HepG2 (cell line): ENCODE measurements around the gene SNRPD3. TPM values are rescaled to one million over a fixed set of nuclear protein-coding genes. Genes with fewer than 3 reads are reported as not detected.

Source experiments
- BORCS8-MEF2B ChIP-seq: sonication (generic); formaldehyde crosslinking; IDR thresholded peaks from 2 replicates; pipeline ENCODE4 v1.8.0; 2022; ENCODE audit warnings: mild to moderate bottlenecking, missing genetic modification reagents
- FOXJ3 ChIP-seq: sonication (generic); formaldehyde crosslinking; IDR thresholded peaks from 2 replicates; pipeline ENCODE4 v1.4.0; 2020; ENCODE audit warnings: missing genetic modification reagents, mild to moderate bottlenecking, borderline replicate concordance
- HMGA1 ChIP-seq: sonication (generic); formaldehyde crosslinking; conservative IDR thresholded peaks from 2 replicates; pipeline ENCODE4 v1.4.0; 2020; ENCODE audit warnings: missing genetic modification reagents
- KLF12 ChIP-seq: sonication (generic); formaldehyde crosslinking; IDR thresholded peaks from 2 replicates; pipeline ENCODE4 v1.4.0; 2020; ENCODE audit warnings: missing genetic modification reagents, borderline replicate concordance
- MAFK ChIP-seq, 2 experiments: IDR thresholded peaks in 1 of 2; conservative IDR thresholded peaks in 1 of 2; 2 replicates each; pipeline ENCODE4 v1.6.1; 2011; ENCODE audit warnings: improper control_type of control experiment in 2 of 2, low read length in 2 of 2
- NFE2 ChIP-seq: sonication (generic); formaldehyde crosslinking; IDR thresholded peaks from 2 replicates; pipeline ENCODE4 v1.4.0; 2020; ENCODE audit warnings: missing genetic modification reagents
- REXO4 ChIP-seq: sonication (generic); formaldehyde crosslinking; IDR thresholded peaks from 2 replicates; pipeline ENCODE4 v1.8.0; 2022; ENCODE audit warnings: missing genetic modification reagents, mild to moderate bottlenecking, borderline replicate concordance
- SAFB2 ChIP-seq: sonication (generic); formaldehyde crosslinking; IDR thresholded peaks from 2 replicates; pipeline ENCODE4 v1.5.1; 2020; ENCODE audit warnings: missing genetic modification reagents, low read depth, mild to moderate bottlenecking, borderline replicate concordance
- SETDB1 ChIP-seq: sonication (generic); formaldehyde crosslinking; IDR thresholded peaks from 2 replicates; pipeline ENCODE4 v1.5.1; 2020; ENCODE audit warnings: missing genetic modification reagents, mild to moderate bottlenecking, borderline replicate concordance
- SIX4 ChIP-seq: sonication (generic); formaldehyde crosslinking; IDR thresholded peaks from 2 replicates; pipeline ENCODE4 v1.4.0; 2020; ENCODE audit warnings: missing genetic modification reagents
- ZBTB39 ChIP-seq: sonication (generic); formaldehyde crosslinking; IDR thresholded peaks from 2 replicates; pipeline ENCODE4 v1.5.0; 2020; ENCODE audit warnings: missing genetic modification reagents
- ZIK1 ChIP-seq: sonication (generic); formaldehyde crosslinking; IDR thresholded peaks from 2 replicates; pipeline ENCODE4 v1.5.0; 2020; ENCODE audit warnings: mild to moderate bottlenecking, low read depth, missing genetic modification reagents, borderline replicate concordance
- ZNF496 ChIP-seq: sonication (generic); formaldehyde crosslinking; IDR thresholded peaks from 2 replicates; pipeline ENCODE4 v1.8.1; 2023; ENCODE audit warnings: mild to moderate bottlenecking, moderate library complexity, missing genetic modification reagents; ENCODE audit not compliant: insufficient replicate concordance
- ZNF513 ChIP-seq: sonication (generic); formaldehyde crosslinking; conservative IDR thresholded peaks from 2 replicates; pipeline ENCODE4 v1.5.0; 2020; ENCODE audit warnings: missing genetic modification reagents
- ZNF556 ChIP-seq: sonication (generic); formaldehyde crosslinking; IDR thresholded peaks from 2 replicates; pipeline ENCODE4 v1.4.0; 2020; ENCODE audit warnings: mild to moderate bottlenecking, missing genetic modification reagents, borderline replicate concordance
- ZNF614 ChIP-seq: IDR thresholded peaks from 2 replicates; pipeline ENCODE4 v1.6.1; 2018; ENCODE audit warnings: missing biosample characterization, missing genetic modification reagents, inconsistent platforms, borderline replicate concordance
- ZNF790 ChIP-seq: sonication (generic); formaldehyde crosslinking; IDR thresholded peaks from 2 replicates; pipeline ENCODE4 v1.8.0; 2022; ENCODE audit warnings: missing genetic modification reagents, mild to moderate bottlenecking, borderline replicate concordance
- ZNF891 ChIP-seq: sonication (generic); formaldehyde crosslinking; IDR thresholded peaks from 2 replicates; pipeline ENCODE4 v1.5.0; 2020; ENCODE audit warnings: mild to moderate bottlenecking, missing genetic modification reagents
- ZSCAN5A ChIP-seq: sonication (generic); formaldehyde crosslinking; IDR thresholded peaks from 2 replicates; pipeline ENCODE4 v1.8.0; 2022; ENCODE audit warnings: mild to moderate bottlenecking, missing genetic modification reagents, borderline replicate concordance
- polyA plus RNA-seq, 8 experiments: library from polyadenylated mRNA; depleted of rRNA in 3 of 8; stranded (reverse) in 7 of 8; unstranded in 1 of 8; fragments of >200 nt; fragmentation: Illumina TruSeq in 4 of 8; extraction: Trizol in 4 of 8; gene quantifications; 2 replicates each; pipeline versions ENCODE4 v1.2.1 to v1.2.3, GENCODE V29; 2011 to 2016; ENCODE audit warnings: low read depth in 4 of 8, missing spikeins in 1 of 8, mixed read lengths in 1 of 8; ENCODE audit not compliant: insufficient read depth in 1 of 8
- total RNA-seq, 5 experiments: library from RNA; depleted of rRNA; stranded (reverse); fragments of >200 nt; fragmentation: Illumina TruSeq; extraction: Trizol; gene quantifications; 2 replicates each; pipeline ENCODE4 v1.2.3, GENCODE V29; 2016; ENCODE audit warnings: low read depth in 1 of 5

SNRPD3 gene
- total and polyA plus RNA-seq, 2 of the 13 experiments (the other 11 are each of a cell fraction or from before 2014, with no cell fraction given) = 110 to 209 TPM

GRCh38 chr22:24514241-24515026 lies 41.4 kb upstream of the SNRPD3 start (continued):
- TF ChIP-seq ZBTB39 (CRISPR knock-in tag) (peak; percentile 92), NFE2 (no peak), ZSCAN5A (peak; percentile 85; the same call in 1 of the 2 replicates), MAFK (conservative IDR thresholded peaks at IDR 0.05 in 1 of 2, IDR thresholded peaks at IDR 0.05 in 1 of 2; ENCODE audit: low read length in 2 of 2) (no peak), ZNF614 (peak; percentile 91; the same call in 1 of the 2 replicates), ZNF513 (CRISPR knock-in tag) (no peak), ZNF891 (CRISPR knock-in tag) (peak; percentile 90), BORCS8-MEF2B (CRISPR knock-in tag) (peak; percentile 98), SETDB1 (CRISPR knock-in tag) (0 out of 2 replicates have a peak, but pooled peaks have one; percentile 24), ZNF790 (CRISPR knock-in tag) (peak; percentile 98; the same call in 1 of the 2 replicates), SAFB2 (peak; percentile 65; the same call in 1 of the 2 replicates), KLF12 (CRISPR knock-in tag) (0 out of 2 replicates have a peak, but pooled peaks have one; percentile 66), ZNF556 (CRISPR knock-in tag) (peak; percentile 50; the same call in 1 of the 2 replicates), SIX4 (CRISPR knock-in tag) (peak; percentile 79; the same call in 1 of the 2 replicates), REXO4 (CRISPR knock-in tag) (no peak), ZIK1 (CRISPR knock-in tag) (peak; percentile 98), ZNF496 (CRISPR knock-in tag) (no peak), HMGA1 (CRISPR knock-in tag) (no peak), FOXJ3 (CRISPR knock-in tag) (peak; percentile 80; the same call in 1 of the 2 replicates)
